ENCODE measurements around the gene CDH4. TPM values are rescaled to one million over a fixed set of nuclear protein-coding genes. Genes with fewer than 3 reads are reported as not detected.

Gene CDH4
- total and polyA plus RNA-seq, 2 of the 4 experiments (the other 2 are of a cell fraction): 1.6 to 3.5 TPM

- POLR2A ChIA-PET (ENCODE audit: unreplicated experiment): no interaction called here
- BruUV-seq (replicated peaks): no TSS peak
- H2BK15ac ChIP-seq (ENCODE audit: low read depth, low read length): no peak overlapping the region
- no peak overlapping the region for H2BK5ac ChIP-seq (ENCODE audit: low read depth, low read length, poor library complexity, severe bottlenecking)
- DNase-seq (no peak), ATAC-seq (ENCODE audit: low read depth) (no peak)
- H3K23ac ChIP-seq (ENCODE audit: low read depth, low read length): no peak overlapping the region
- intact Hi-C loops (cut with micrococcal nuclease): no loop called here
- H3K36me3 ChIP-seq (ENCODE audit: control insufficient read depth, insufficient read depth, low read length): no peaks in the 10 kb centered on the region
- no peaks in the 10 kb centered on the region for H3K79me1 ChIP-seq (ENCODE audit: low read depth in 1 of 2, low read length in 2 of 2)
- H3K18ac ChIP-seq (ENCODE audit: low read depth, low read length): no peak overlapping the region
- no peak overlapping the region for H4K91ac ChIP-seq (ENCODE audit: insufficient read depth, low read depth, low read length)
- peaks cover 1% of the 10 kb centered on the region; the same call in 1 of the 2 replicates for H3K9me3 ChIP-seq (ENCODE audit: control insufficient read depth, insufficient read depth, low read length)
- H2AK9ac ChIP-seq (replicated peaks; ENCODE audit: low read depth, low read length, poor library complexity): no peak overlapping the region
- no peaks in the 10 kb centered on the region for H3K9me1 ChIP-seq (ENCODE audit: insufficient read depth, low read length)
- no peak overlapping the region for H2AK5ac ChIP-seq (ENCODE audit: low read depth, low read length)
- H3K9ac ChIP-seq (ENCODE audit: low read depth, low read length): no peak overlapping the region
- no peak overlapping the region for H2AFZ ChIP-seq (replicated peaks; ENCODE audit: low read length, poor library complexity)
- CTCF ChIA-PET: no interaction called here
- H3K27me3 ChIP-seq (ENCODE audit: control insufficient read depth, insufficient read depth, low read length): no peaks in the 10 kb centered on the region; the same call in 1 of the 2 replicates
- no peaks in the 10 kb centered on the region for H3K4me1 ChIP-seq (ENCODE audit: control insufficient read depth, insufficient read depth, low read length)
- no peak overlapping the region for H3K14ac ChIP-seq (replicated peaks; ENCODE audit: low read depth, low read length)
- no peak overlapping the region for H4K8ac ChIP-seq (ENCODE audit: low read depth in 2 of 2, low read length in 2 of 2)
- no peak overlapping the region for H3K56ac ChIP-seq (ENCODE audit: extremely low read depth, insufficient read depth, low read length)
- no peaks in the 10 kb centered on the region for H4K20me1 ChIP-seq (ENCODE audit: insufficient read depth, low read length)
- H3K4ac ChIP-seq (ENCODE audit: low read depth, low read length): no peak overlapping the region
- H3K27ac ChIP-seq (ENCODE audit: insufficient read depth, low read length): no peak overlapping the region
- H2BK20ac ChIP-seq (ENCODE audit: low read depth, low read length): no peak overlapping the region
- dilution Hi-C loops (cut with HindIII; ENCODE audit: low sequenced_read_pairs, unreplicated experiment): no loop called here
- H3K4me3 ChIP-seq (ENCODE audit: insufficient read depth, low read depth, low read length): no peak overlapping the region
- H2BK120ac ChIP-seq (ENCODE audit: low read depth, low read length): no peak overlapping the region
- H3K4me2 ChIP-seq (ENCODE audit: low read depth, low read length): no peak overlapping the region
- WGBS, 2 experiments (ENCODE audit: extremely low coverage in 2 of 2, insufficient read length in 1 of 2): 80% methylated on average over 1 of the region's 2 CpGs; no CpG with 5 or more reads in 1 of the 2 experiments
- H4K5ac ChIP-seq (ENCODE audit: low read depth, low read length): no peak overlapping the region
- TF ChIP-seq RCOR1 (IDR thresholded peaks at IDR 0.05; ENCODE audit: insufficient replicate concordance, low read length): no peak
- in situ Hi-C loops (cut with MboI; ENCODE audit: low sequenced_read_pairs): no loop called here
Measured at GRCh38 chr20:61823242-61823641, 571.2 kb downstream of the CDH4 start.

All from IMR-90 (cell line).